Activated naive CD8-positive, alpha-beta T cell treated with anti-CD3 and anti-CD28 coated beads, Interleukin-2, amount 50 U/mL, for 16 hours (primary cell): ENCODE results near the gene SNX9.
A peak's percentile ranks its signal among the peaks of the same experiment; 100 is the strongest.
"Not testable (repeated sequence)": the region's sequence is repeated elsewhere in the genome, so short reads cannot be mapped to it uniquely, and the experiment has no call there.

Experiments
- DNase-seq: peaks from one replicate; pipeline ENCODE4 v3.0.0-alpha.2; 2020; ENCODE audit warnings: low read depth, low spot score

Gene SNX9

GRCh38 chr6:157823001-157823527 lies at the start of gene SNX9:
Gene SNX9 (plus strand): TSS chr6:157823246. CDS start chr6:157823435, 189 bp downstream.
- DNase-seq, result peak; percentile 40

GRCh38 chr6:157773248-157773773 lies 49.7 kb upstream of the SNX9 start:
- DNase-seq, result no peak

GRCh38 chr6:157774153-157775135 lies 48.6 kb upstream of the SNX9 start:
- no peak for DNase-seq

DNA sequence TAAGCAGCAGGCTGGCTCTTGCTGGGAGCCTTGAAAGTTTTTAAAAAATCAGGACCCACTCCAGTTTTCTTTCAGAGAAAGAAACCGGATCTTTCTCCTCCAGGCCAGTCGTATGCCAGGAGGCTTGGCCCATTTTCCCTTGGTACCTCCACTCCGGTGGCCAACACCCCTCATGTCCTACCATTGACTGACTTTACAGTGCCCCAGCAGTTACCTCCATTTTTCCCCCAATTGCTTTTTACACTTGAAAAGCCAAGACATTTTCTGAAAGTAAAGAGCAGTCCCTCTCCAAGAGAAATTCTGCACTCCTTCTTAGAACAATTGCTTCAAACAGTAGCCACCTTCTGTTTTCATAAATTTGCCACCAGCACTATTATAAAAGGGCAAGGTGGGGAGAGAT lies 47.7 kb upstream of the SNX9 start:
- DNase-seq, result no peak

- no peak for DNase-seq
Observed at GRCh38 chr6:157777344-157777743, 45.7 kb upstream of the SNX9 start.

GRCh38 chr6:157778719-157779118 lies 44.3 kb upstream of the SNX9 start:
- no peak for DNase-seq

GRCh38 chr6:157779705-157780604 lies 43.1 kb upstream of the SNX9 start:
- DNase-seq, result no peak

GRCh38 chr6:157785636-157786035 lies 37.4 kb upstream of the SNX9 start:
- DNase-seq, result no peak

DNA sequence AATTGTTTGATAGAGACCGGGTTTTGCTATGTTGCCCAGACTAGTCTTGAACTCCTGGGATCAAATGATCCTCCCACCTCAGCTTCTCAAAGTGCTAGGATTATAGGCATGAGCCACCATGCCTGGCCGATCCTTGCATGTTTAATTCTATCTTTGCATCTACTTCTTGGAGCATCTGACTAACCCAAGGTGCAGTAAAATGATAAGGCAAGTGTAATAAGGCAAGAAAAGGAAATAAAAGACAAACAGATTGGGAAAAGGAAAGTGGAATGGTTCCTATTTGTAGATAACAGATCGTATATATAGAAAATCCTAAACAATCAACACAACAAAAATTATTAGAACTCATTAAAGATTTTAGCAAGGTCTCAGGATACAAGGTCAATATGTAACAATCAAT lies 36.8 kb upstream of the SNX9 start:
- DNase-seq, result no peak

DNA sequence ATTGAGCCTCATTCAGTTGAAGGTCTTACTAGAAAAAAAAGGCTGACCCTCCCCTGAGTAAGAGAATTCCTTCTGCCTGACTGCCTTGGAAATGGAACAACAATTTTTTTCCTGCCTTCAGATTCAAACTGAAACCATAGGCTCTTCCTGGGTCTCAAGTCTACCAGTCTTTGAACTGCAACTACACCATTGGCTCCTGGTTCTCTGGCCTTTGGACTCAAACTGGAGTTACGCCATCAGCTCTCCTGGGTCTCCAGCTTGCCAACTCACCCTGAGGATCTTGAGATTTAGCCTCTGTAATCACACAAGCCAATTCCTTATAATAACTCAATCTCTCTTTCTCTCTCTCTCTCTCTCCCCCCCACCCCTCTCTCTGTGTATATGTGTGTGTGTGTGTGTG lies 36.0 kb upstream of the SNX9 start:
- no peak for DNase-seq

- DNase-seq, result no peak
Observed at GRCh38 chr6:157788180-157788579, 34.9 kb upstream of the SNX9 start.

- DNase-seq, result no peak
Observed at GRCh38 chr6:157789297-157789696, 33.7 kb upstream of the SNX9 start.

- DNase-seq, result no peak
Observed at GRCh38 chr6:157789861-157790260, 33.2 kb upstream of the SNX9 start.

DNA sequence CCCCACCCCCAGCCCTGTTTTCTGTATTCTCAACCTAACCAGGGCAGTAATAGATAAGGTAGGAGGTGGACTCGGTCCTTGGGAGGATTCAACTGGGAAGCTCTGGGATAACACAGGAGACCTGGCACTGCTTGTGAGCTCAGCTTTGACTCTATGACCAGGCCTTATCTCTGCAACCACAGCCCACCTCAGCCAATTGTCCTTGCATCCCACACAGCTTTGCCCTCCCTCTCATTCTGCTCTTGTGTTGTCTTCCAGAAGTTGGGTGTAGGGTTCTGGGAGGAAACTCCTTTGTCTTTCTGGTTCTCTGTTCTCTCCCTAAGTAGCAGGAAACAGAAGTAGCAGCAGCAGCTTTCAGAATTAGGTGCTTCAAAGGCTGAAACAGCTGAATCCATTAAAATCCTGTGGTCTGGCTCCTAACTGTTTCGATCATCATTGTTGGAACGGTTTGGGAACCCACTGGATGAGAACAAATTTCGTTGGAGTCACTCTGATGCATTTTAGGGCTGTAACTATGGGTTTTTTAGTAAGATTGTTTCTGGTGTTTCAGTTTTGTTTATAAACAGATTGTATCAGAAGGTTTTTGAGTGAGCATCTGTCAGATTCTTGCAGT lies 32.4 kb upstream of the SNX9 start:
- DNase-seq, result no peak

DNA sequence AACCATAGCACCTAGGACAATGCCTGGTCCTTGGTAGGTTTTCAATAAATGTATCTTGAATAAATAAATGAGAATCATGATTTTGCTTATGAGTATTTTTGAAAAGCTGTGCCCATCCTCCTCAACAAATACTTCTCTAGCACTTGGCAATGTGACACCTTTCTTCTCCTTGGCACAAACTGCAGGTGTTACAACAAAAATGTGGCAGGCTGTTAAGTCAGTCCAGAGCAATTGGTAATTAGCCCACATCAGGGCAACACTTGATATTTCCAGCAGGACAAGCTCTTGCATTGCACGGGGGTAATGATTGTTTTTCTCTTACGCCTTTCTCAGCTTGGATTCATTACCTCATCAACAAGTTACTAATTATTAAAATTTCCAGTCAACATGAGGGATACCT lies 31.6 kb upstream of the SNX9 start:
- DNase-seq, result no peak

DNA sequence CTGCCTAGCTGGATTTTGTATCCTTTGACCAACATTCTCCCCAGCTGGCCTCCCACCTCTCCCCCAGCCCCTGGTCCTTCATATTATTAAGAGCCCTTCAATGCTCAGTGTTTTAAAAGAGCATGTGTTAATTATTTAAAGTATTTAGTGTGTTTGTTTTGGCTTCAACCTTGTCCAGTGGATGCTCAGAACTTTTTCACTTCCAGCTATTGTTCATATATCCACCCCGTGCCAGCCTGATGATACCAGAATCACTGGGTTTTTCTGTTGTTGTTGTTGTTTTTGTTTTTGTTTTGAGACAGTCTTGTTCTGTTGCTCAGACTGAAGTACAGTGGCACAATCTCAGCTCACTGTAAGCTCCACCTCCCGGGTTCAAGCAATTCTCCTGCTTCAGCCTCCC lies 30.4 kb upstream of the SNX9 start:
- no peak for DNase-seq

GRCh38 chr6:157794012-157794411 lies 29.0 kb upstream of the SNX9 start:
- DNase-seq, result not testable (repeated sequence)

DNA sequence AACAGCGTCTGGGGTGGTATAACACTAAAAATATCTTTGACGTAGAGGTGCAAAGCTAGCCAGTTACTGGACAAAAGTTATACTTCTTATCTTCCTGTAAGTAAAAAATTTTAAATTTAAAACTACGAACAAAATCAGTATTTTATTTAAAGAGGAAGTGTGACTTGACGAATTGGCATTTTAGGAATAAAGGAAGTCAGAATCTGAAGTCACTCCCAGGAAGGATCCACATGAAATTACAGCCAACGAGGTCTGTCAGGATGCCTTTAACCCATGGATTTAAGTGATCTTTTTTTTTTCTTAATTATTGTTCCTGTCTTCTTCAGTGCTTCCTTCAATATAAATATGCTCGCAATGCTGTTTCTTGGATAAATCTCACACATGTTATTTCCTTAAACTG lies 27.2 kb upstream of the SNX9 start:
- DNase-seq, result no peak

DNA sequence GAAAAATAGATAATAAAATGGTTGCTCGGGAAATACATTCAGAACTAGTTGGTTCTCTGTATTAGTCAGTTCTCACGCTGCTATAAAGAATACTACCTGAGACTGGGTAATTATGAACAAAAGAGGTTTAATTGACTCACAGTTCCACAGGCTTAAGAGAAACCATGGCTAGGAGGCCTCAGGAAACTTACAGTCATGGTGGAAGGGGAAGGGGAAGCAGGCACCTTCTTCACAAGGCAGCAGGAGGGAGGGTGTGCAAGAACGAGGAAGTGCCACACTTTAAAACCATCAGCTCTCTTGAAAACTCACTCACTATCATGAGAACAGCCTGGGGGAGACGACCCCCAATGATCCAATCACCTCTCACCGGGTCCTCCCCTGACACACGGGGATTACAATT lies 24.2 kb upstream of the SNX9 start:
- DNase-seq, result no peak

DNA sequence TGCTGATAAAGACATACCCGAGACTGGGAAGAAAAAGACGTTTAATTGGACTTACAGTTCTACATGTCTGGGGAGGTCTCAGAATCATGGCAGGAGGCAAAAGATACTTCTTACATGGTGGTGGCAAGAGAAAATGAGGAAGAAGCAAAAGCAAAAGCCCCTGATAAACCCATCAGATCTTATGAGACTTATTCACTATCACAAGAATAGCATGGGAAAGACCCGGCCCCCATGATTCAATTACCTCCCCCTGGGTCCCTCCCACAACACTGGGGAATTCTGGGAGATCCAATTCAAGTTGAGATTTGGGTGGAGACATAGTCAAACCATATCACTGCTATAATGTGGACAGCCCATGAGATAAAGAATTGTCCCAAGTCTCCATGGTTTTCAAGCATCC lies 23.5 kb upstream of the SNX9 start:
- not testable (repeated sequence) for DNase-seq

- DNase-seq, result no peak
Observed at GRCh38 chr6:157800420-157801237, 22.4 kb upstream of the SNX9 start.
